Anterior cingulate cortex (tissue), 58 donors: ENCODE data around the gene NGF.
"Not testable (repeated sequence)": the region's sequence is repeated elsewhere in the genome, so short reads cannot be mapped to it uniquely, and the experiment has no call there.

ENCODE experiments used
- DNase-seq, 58 donors: peaks; one replicate each; lab custom pipeline; 2025; lab: John Stamatoyannopoulos, UW

NGF gene

DNA sequence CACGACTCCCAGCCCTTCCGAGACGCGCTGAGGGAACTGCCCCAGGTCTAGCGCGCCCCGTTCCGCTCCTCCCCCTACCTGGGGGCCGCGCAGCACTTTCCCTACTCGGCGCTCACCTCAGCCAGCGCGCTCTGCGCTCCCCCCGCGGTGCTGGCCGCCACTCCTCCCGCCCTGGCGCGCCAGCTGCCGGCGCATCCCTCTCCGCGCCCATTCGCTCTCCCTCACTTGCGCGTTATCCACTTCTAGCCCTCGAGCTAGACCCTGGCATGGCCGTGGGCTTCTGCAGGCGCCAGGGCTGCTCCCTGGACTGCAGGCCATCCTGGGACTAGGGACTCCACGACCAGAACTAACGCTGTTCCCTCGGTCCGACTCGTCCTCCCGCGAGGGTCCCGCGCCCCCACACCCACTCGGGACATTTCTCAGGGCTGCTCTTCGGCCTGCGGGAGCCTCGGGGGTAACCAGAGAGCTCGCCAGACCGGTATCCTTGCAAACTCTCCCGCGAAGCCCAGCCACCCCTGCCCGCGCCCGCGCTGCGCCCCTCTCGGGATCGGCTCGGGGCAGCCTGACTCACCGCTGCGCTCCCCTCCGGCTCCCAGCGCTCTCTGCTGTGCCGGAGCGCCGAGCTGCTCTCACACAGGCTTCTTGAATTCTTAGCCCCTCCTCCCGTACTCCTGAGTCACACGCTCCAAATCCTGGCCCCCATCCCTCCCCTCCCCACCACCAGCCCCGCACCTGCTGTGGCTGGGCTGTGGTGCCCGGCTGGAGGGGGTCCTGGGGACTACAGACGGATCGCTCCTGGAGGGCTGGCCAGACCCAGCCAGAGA is at the start of gene NGF:
TSS of gene NGF (minus strand) at position 617 of the 824 bp plus-strand sequence. CDS start 51,454 bp downstream, outside the sequence.
- DNase-seq = peak in 9 of 58 donors; percentile 6 to 32 (median 16)

DNA sequence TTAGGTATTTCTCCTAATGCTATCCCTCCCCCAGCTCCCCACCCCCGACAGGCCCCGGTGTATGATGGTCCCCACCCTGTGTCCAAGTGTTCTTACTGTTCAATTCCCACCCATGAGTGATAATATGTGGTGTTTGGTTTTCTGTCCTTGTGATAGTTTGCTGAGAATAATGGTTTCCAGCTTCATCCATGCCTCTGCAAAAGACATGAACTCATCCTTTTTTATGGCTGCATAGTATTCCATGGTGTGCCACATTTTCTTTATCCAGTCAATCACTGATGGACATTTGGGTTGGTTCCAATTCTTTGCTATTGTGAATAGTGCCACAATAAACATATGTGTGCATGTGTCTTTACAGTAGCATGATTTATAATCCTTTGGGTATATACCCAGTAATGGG is 45.4 kb upstream of the NGF start:
- DNase-seq = not testable (repeated sequence)

DNA sequence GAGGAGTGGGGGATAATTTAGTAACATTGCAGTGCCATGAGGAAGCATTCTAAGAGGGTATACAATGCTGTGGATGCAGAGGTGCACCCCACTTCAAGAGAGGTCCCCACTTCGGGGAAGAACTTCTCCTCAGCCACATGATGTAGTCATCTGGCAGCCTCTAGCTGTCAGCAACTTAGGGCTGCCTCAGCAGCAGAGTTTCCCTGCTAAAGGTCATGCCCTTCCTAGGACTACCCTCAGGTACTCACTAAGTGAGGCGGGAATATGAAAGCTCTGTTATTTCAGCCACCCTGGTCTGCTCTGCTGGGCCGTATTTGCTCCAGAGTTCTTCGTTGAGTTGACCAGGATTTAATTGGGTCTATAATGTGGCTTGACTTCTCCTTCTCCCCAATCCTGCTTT is 41.9 kb upstream of the NGF start:
- no peak for DNase-seq

DNA sequence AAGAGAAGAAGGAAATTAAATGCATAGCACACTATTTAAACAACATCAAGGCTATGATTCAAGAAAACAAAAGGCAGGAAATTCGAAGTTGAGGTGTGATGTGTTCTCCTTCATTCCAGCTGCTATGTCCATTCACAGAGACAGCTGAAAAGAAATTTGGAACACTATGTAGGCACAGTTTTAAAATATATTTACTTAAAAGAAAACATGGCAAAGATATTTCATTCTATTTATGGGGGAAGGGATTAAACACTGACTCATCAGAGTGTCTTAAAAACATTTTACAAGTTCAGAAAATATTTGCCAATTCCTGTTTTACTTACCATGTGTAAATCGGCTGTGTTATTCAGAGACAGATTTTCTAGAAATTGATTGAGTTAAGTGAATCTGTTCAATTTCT is 39.4 kb upstream of the NGF start:
- no peak for DNase-seq

DNA sequence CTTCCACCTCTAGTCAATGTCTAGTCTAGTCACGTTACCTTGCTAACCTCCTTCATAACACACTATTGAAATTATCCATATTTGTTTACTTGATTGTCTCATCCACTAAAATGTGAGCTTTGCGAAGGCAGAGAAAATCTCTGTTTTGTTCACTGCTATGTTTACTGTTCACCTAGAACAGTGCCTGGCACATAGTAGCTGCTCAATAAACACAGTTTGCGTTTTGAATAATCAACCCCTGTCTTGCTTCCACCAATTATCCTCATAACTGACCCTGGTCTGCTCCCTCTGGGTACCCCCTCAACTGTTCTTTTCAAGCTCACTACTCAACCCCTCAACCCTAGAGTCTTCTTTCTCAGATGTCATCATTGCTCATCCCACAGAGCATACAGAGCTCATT is 36.5 kb upstream of the NGF start:
- DNase-seq = no peak

DNA sequence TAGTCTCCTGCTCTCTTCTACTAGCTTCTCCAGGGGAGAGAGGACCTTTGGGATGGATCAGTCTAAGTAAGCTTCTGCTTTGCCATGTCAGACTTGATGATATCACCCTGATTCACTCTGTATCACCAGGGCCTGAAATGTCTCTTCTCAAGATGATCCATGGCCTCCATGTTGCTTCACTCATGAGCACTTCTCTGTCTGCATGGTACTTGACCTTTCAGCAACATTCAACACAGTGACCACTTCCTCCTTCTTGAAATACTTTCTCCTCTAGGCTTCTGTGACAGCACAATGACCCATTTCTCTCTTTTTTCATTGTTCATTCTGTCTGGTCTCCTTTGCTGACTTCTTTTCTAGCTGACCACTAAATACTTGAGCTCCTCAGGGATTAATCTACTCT is 35.3 kb upstream of the NGF start:
- DNase-seq = no peak

DNA sequence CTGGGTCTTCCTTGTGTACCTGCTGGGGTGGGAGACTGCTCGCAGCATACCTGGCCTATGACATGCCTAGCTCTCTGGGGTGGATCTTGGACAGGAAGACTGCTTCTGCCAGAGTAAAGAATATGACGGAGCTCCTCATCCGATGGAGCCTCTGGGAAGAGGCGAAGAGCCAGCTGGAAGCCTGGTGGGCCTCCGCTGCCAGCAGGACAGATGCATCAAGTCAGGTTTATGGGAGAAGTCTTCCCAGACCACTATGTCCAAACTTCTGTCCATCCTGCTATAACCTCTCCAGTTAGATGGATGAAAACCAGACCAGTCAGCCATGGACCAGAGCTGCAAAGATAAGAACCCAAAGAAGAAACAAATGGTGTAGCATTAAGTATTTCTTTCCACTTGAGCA is 27.7 kb upstream of the NGF start:
- DNase-seq = no peak

DNA sequence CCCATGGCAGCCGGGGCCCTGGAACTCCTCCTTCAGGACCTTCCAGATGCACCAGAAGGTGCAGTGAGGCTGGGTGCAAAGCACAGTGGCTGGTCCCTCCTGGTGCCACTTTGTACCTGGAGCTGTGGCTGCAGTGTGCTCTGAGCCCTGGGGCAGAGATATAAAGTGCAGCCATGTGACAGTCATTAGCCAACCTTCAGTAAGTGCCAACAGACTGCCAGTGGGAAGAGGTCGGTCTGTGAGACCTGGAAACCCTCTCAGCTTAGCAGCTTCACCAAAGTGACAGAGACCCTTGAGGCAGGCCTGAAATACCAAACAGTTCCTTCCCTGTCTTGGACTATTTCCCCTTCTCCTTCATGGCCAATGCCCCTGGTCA is 26.7 kb upstream of the NGF start:
- no peak for DNase-seq

DNA sequence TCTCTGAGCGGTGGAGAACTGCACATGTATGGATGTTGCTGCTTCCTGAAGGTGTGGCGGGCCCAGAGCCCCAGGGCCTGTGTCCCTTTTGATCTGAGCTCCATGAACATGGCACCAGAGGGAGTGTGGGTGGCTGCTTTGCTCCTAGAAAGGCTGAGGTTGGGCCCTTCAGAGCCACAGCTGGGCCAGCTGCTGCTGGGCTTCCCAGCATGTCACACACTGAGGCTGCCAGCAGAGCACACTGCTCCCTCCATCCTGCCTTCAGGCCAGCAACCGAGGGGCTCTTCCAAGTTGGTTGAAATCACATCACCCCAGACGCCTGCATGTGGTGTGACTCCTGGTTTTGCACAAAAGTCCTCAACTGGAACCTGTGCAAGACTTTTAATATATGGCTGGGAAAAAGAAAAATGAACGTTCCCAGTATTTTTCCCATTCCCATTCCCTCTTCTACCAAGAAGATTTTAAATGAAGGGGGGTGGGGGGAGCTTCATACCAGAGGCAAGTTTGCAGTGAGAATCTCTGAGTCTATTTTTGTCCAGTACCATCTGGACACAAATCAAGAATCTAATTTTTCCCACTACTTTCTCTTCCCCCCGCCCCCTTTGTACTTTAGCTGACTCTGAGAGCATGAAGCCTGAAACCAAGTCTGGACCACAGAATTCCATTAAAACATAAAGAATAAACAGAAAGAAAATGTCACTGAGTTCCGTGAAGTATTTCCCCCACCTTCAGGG is 26.2 kb upstream of the NGF start:
- no peak for DNase-seq

DNA sequence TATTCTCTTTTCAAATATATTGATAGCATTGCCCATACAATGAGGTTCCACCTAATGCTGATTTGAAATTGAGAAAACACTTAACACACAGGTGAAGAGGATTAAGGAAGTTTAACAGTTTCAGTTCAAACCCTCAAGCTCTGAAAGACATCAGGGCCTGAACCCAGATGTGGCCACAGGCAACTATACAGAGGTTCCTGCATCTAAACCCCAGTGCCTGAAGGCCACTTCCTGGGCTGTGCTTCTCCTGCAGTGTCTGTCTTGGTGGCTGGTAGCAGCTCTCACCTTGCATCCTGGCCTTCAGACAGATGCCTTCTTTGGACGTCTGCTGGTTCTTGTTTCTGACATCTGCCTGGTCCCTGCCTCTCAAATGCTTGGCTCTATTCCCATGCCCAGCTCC is 25.1 kb upstream of the NGF start:
- no peak for DNase-seq

DNA sequence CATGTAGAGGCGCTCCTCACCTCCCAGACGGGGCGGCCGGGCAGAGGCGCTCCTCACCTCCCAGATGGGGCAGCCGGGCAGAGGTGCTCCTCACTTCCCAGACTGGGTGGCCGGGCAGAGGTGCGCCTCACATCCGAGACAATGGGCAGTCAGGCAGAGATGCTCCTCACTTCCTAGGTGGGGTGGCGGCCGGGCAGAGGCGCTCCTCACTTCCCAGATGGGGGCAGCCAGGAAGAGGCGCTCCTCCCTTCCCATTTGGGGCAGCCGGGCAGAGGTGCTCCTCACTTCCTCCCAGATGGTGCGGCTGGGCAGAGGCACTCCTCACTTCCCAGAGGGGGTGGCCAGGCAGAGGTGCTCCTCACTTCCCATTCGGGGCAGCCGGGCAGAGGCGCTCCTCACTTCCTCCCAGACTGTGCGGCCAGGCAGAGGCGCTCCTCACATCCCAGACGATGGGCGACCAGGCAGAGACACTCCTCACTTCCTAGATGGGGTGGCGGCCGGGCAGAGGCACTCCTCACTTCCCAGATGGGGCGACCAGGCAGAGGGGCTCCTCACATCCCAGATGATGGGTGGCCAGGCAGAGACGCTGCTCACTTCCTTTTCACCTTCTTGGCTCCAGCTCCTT is 22.6 kb upstream of the NGF start:
- not testable (repeated sequence) for DNase-seq

DNA sequence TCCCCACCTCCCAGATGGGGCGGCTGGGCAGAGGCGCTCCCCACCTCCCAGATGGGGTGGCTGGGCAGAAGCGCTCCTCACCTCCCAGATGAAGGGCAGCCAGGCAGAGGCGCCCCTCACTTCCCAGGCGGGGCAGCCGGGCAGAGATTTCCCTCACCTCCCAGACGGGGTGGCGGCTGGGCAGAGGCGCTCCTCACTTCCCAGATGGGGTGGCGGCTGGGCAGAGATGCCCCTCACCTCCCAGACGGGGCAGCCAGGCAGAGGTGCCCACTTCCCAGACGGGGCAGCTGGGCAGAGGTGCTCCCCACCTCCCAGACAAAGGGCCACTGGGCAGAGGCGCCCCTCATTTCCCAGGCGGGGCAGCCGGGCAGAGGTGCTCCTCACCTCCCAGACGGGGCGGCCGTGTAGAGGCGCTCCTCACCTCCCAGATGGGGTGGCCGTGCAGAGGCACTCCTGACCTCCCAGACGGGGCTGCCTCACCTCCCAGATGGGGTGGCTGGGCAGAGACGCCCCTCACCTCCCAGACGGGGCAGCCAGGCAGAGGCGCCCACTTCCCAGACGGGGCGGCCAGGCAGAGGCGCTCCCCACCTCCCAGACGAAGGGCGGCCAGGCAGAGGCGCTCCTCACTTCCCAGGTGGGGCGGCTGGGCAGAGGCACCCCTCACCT is 21.9 kb upstream of the NGF start:
- DNase-seq = not testable (repeated sequence)

DNA sequence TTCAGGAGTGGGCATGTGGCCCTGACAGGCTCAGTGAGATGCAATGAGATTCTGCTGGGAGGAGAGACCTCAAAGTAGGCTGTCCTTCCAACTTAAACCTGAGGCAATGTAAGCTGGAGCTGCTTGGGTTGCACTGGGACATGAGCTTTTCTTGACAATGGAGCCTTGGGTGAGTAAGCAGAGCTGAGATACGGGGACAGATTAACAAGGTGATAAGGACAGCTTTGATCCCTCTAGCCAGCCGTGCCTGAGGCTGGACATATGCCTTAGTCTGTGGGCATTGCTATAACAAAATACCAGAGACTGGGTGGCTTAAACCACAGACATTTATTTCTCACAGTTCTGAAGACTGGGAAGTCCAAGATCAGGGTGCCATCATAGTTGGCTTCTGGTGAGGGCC is 18.3 kb upstream of the NGF start:
- no peak for DNase-seq

DNA sequence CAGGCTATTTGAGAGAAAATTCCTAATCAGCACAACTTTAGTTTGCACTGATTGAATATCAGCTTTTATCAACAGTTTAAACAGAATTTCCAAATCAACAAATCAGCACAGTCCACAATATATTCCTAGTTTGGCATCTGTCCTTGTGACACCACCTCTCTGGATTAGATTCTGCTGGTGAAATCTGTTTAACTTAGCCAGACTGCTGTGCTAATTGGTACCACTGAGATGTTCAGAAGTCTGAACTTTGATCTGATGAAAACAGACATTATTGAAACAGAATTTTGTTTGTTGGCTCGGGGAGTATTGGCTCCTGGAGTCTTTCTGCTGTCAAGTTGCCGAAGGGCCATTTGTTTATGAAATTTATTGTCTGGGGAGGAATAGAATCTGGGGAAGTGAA is 17.0 kb upstream of the NGF start:
- DNase-seq = no peak

DNA sequence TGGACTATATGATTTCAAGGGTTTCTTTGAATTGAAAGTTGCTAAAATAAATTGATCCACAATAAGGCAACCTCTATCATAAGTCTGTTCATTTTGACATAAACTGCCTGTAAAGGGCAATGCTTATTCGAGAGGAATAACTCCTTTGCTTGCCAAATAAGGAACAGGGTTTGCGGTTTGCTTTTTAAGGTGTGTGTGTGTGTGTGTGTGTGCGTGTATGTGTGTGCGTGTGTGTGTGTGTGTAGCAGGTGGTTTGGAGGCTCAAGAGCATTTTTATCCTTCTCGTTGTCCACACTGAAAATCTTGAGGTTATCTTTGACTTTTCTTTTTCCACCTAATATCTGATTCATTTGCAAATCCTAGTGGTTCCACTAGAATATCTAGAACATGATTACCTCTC is 13.1 kb upstream of the NGF start:
- DNase-seq = no peak

DNA sequence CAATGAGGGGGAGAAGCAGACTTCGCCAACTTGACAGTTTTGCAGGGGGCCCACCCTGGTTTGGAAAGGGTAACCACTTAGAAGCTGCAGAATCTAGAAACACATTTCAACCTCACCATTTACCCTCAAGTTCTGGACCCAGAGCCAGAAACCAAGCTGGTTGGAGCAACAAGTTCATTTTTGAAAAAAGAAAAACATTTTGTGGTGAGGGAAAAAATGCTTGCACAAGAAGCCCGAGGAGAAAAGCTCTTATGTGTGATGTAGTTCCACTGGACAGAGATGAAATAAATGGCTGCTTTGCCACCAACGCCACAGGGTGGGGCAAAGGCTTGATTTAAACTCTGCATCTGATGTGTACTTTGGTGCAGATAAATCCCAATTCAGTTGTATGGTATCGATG is 10.6 kb upstream of the NGF start:
- DNase-seq = no peak

DNA sequence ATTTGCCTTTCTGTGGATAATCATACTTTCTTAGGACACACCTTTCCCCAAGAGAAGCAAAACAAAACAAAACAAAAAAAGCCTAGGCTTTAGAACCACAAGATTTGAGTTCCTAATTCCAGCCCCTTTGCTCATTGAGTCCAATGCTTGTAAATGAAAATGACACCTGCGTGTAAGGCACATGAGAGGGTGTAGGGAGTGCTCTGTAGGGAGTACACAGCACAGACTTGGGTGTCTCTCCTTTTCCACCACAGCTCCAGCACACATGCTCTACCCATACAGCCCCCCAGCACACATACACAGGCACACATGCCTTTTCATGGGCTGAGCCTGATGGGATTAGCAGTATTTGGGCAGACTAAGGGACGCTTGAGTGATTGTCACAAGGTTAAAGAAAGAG is 9.2 kb upstream of the NGF start:
- no peak for DNase-seq

DNA sequence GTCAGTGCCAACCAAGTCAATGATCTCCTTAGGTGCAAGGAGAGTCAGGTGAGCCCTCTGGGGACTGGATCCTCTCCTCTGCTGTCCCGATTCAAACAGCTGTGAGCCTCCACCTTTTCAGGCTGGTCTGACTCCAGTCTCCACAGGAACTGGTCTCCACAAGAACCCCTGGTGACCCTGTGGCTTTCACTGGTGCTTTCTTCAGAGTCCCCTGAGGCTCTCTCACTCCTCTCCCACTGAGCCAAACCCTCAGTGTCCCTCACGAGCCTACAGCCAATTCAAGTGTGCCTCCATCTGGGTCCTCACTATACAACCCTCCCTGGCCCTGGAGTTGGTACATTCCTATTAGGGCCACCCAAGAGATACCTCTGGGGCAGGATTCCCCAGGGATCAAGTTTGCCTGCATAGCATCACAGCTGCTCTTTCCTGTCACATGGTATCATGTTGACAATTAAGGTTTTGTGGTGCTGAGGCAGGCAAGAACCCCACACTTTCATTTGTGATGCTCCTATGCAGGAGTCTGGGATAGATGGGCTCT is 5.2 kb upstream of the NGF start:
- no peak for DNase-seq

DNA sequence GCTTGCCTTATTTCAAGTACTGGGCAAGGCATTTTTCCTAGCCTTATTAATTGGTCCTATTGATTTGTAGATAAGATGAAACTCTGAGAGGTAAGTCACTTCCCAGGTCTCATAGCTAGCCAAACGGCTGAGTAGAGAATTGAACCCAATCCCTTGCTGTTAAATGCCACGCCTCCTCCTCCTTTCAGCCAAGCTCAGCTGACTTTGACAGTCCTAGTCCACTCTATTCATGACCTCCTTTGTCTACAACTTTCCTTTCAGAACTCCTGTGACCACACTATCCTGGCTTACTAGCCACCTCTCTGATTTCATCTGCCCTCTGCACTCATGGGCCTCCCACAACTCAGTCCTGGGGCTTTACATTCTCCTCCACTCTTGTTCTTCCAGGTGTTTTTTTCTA is 3.9 kb upstream of the NGF start:
- no peak for DNase-seq

DNA sequence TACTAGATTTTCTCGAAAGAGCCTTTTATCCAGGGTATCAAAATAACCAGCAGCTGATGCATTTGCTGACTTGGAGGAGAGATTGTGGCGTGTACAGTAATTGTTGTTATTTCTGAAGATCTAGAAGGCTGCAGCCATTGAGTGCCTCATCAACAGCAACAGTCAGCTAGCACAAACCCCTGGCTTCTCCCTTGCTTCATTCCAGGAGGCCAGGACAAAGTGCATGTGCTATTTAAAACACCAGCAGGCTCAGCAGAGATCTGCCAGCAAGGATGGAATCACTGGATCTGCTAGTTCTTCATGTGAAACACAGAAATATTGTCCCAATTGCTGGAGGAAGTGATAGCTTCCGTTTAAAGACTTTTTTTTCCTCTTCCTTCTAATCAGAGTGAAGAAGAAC is 2.8 kb upstream of the NGF start:
- peak in 1 of 58 donors; percentile 13 for DNase-seq

DNA sequence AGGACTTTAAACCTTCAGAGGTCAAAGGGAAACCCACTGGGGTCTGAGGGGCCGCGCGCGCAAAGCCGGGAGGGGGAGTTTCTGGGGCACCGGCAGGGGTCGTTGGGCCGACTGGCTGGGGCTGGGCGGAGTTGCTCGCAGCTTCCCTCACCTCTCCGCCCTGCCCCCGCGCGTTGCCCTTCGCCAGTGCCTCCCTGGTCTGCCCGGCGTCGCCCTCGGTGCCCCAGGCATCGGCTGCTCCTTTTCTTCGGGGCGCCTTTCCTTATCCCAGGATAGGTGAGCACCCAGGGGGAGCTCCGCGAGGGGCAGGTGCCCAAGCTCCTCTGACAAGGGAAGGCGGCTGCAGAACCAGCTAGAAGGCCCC is 390 bp upstream of the NGF start:
- DNase-seq = no peak
